Heart right ventricle (tissue), 16 donors: Measurements from ENCODE around the gene UGT2B17. TPM values are rescaled to one million over a fixed set of nuclear protein-coding genes. Genes with fewer than 3 reads are reported as not detected.
"Not testable (repeated sequence)": the region's sequence is repeated elsewhere in the genome, so short reads cannot be mapped to it uniquely, and the experiment has no call there.

Experiments
- ATAC-seq, 8 donors: fragments of 200-7000 bp; cut with Tn5 transposase; one replicate each; pipeline ENCODE4 v1.9.1; 2020; ENCODE audit warnings: mild to moderate bottlenecking in 8 of 8, moderate library complexity in 8 of 8, moderate number of reproducible peaks in 1 of 8
- DNase-seq, 2 donors: peaks; one replicate each; pipeline ENCODE4 v3.0.0-alpha.2; 2020
- H3K27ac ChIP-seq, 10 donors: fragments of 200-600 bp; sonication (generic) in 2 of 10; one replicate each; pipeline versions ENCODE4 v1.5.0 to v1.8.0; 2020 to 2022; ENCODE audit warnings: mild to moderate bottlenecking in 3 of 10
- H3K27me3 ChIP-seq, 7 donors: fragments of 200-600 bp; one replicate each; pipeline ENCODE4 v1.8.0; 2021 to 2022; ENCODE audit warnings: mild to moderate bottlenecking in 2 of 7
- H3K36me3 ChIP-seq, 9 donors: fragments of 200-600 bp; sonication (generic) in 1 of 9; one replicate each; pipeline versions ENCODE4 v1.5.0 to v1.8.0; 2020 to 2022; ENCODE audit warnings: mild to moderate bottlenecking in 2 of 9
- H3K4me1 ChIP-seq, 9 donors: fragments of 200-600 bp; sonication (generic) in 1 of 9; one replicate each; pipeline versions ENCODE4 v1.5.0 to v1.8.0; 2020 to 2022; ENCODE audit warnings: mild to moderate bottlenecking in 4 of 9
- H3K4me3 ChIP-seq, 10 donors: fragments of 200-600 bp; sonication (generic) in 2 of 10; one replicate each; pipeline versions ENCODE4 v1.5.0 to v1.8.0; 2020 to 2022; ENCODE audit warnings: mild to moderate bottlenecking in 7 of 10, moderate library complexity in 2 of 10
- H3K9me3 ChIP-seq, 11 donors: fragments of 200-600 bp in 10 of 11; sonication (generic) in 2 of 11; one replicate each; pipeline versions ENCODE4 v1.5.0 to v1.8.0; 2013 to 2022; ENCODE audit warnings: mild to moderate bottlenecking in 2 of 11, control low read depth in 1 of 11, moderate library complexity in 1 of 11
- CTCF ChIP-seq, 9 donors: fragments of 200-600 bp; sonication (generic) in 2 of 9; IDR thresholded peaks; one replicate each; pipeline versions ENCODE4 v1.5.0 to v1.8.0; 2021 to 2022; ENCODE audit warnings: antibody characterized with exemption in 9 of 9, mild to moderate bottlenecking in 5 of 9, moderate library complexity in 1 of 9
- WGBS, 2 donors: extraction: QIAGEN DNeasy Blood & Tissue Kit; methylation state at CpG; one replicate each; pipeline ENCODE4 v1.1.7; 2013; ENCODE audit warnings: inconsistent platforms in 1 of 2; 5-methylcytosine and 5-hydroxymethylcytosine counted together
- intact Hi-C, 10 donors: fragments of 100-400 bp; cut with DNase I; formaldehyde crosslinking; loops; one replicate each; pipeline versions ENCODE4 v1.11.1 to v1.14.2; 2022
- long read RNA-seq, 3 donors: library from polyadenylated mRNA; unstranded; transcript quantifications; one replicate each; pipeline ENCODE4 v2.0.0, GENCODE V29; 2020 to 2021
- polyA plus RNA-seq, 2 donors: library from polyadenylated mRNA; stranded (reverse); fragments of 200-250 nt; gene quantifications; one replicate each; pipeline ENCODE4 v1.2.3, GENCODE V29; 2013
- total RNA-seq, 10 donors: library from RNA; stranded (reverse); fragmentation: NEBNext Ultra II Directional in 3 of 10; extraction: Animal tissue kit (Norgen Biotek cat#: 25700) in 3 of 10; gene quantifications; one replicate each; pipeline versions ENCODE4 v1.2.1 to v1.2.4, GENCODE V29; 2021 to 2023
- donor health status: Arrhythmogenic right ventricular cardiomyopathy.
- donor health status: ischemic (EF 13 %, LVEDD 7.1; RV severe dilation, severe dysfunction).
- donor health status: healthy with polysubstance abuse.
- donor health status: DM: no; HTN: yes; CAD: no.
- donor health status: DM: no; HTN: no; CAD: no.
- donor health status: ischemic (EF 25% LVEDD 6.9; RV normal size, moderate dysfunction).
- donor health status: ischemic (EF 25% LVEDD 5.7; RV mildly dilated, moderate dysfunction).
- donor health status: healthy.
- donor health status: DM: yes; HTN: yes; CAD: no.
- donor health status: Ischemic cardiomyopathy.
- donor health status: ischemic (EF 35%, LVEDD 5.7; RV mildly dilated, moderate dysfunction).
- donor health status: nonischemic (EF 11% LVEDD 7.7; RV severe dilation, severe dysfunction).
- donor health status: DM: yes; HTN: yes; CAD: no.
- donor health status: PGD.
- donor health status: ischemic (EF 29% LVEDD 5.4; RV normal size, mild dysfunction).
- donor health status: nonischemic (EF 23%, LVEDD 6.1; RV moderate dilation, normal function).

The UGT2B17 gene
- under 1 TPM in 1 of 10 donors, not detected in 9; 0.12 TPM for total RNA-seq
- polyA plus RNA-seq: not detected
- long read RNA-seq, donor 1: 0 reads
- long read RNA-seq, donor 2: 0 reads
- long read RNA-seq, donor 3: 0 reads

GRCh38 chr4:68576272-68577125, at the start of gene UGT2B17:
Gene UGT2B17, minus strand, starts transcription at chr4:68576322. Its CDS starts 7,838 bp downstream, at chr4:68568484.
- no peak for ATAC-seq
- TF ChIP-seq CTCF (IDR thresholded peaks at IDR 0.05): no peak

GRCh38 chr4:68622731-68623130, 46.6 kb upstream of the UGT2B17 start:
- H3K36me3 ChIP-seq, H3K4me3 ChIP-seq, DNase-seq, intact Hi-C loops, ATAC-seq, H3K27me3 ChIP-seq, H3K9me3 ChIP-seq, H3K4me1 ChIP-seq, H3K27ac ChIP-seq: not testable (repeated sequence)
- 85% methylated on average over 2 of the region's 2 CpGs; no CpG with 5 or more reads in 1 of the 2 donors for WGBS, 2 donors

More at GRCh38 chr4:68576272-68577125, at the start of gene UGT2B17:
- 75% methylated on average over 7 of the region's 7 CpGs; no CpG with 5 or more reads in 1 of the 2 donors for WGBS, 2 donors
- no peaks in the 10 kb centered on the region for H3K4me1 ChIP-seq
- H3K9me3 ChIP-seq: no peaks in the 10 kb centered on the region
- no peak for DNase-seq
- H3K27me3 ChIP-seq: no peaks in the 10 kb centered on the region
- no peaks in the 10 kb centered on the region for H3K36me3 ChIP-seq
- no peak within 1 kb of the TSS for H3K4me3 ChIP-seq
- intact Hi-C loops: no loop called here
- no peak within 1 kb of the TSS for H3K27ac ChIP-seq

- no peaks in the 10 kb centered on the region for H3K4me1 ChIP-seq
- H3K27me3 ChIP-seq: no peaks in the 10 kb centered on the region
- H3K27ac ChIP-seq: no peak overlapping the region
- H3K36me3 ChIP-seq: no peaks in the 10 kb centered on the region
- no peak for ATAC-seq
- H3K9me3 ChIP-seq: no peaks in the 10 kb centered on the region
- H3K4me3 ChIP-seq: no peak overlapping the region
- no peak for DNase-seq
- TF ChIP-seq CTCF (IDR thresholded peaks at IDR 0.05): no peak
- intact Hi-C loops: no loop called here
Measured at GRCh38 chr4:68617003-68617698, 41.0 kb upstream of the UGT2B17 start.

GRCh38 chr4:68615699-68616422, 39.7 kb upstream of the UGT2B17 start:
- intact Hi-C loops: no loop called here
- TF ChIP-seq CTCF (IDR thresholded peaks at IDR 0.05): no peak
- no peak for DNase-seq
- no peaks in the 10 kb centered on the region for H3K36me3 ChIP-seq
- no peaks in the 10 kb centered on the region for H3K4me1 ChIP-seq
- no peaks in the 10 kb centered on the region for H3K9me3 ChIP-seq
- ATAC-seq: no peak
- H3K27me3 ChIP-seq: no peaks in the 10 kb centered on the region
- H3K4me3 ChIP-seq: no peak overlapping the region
- WGBS, 2 donors: 93% methylated on average over 11 of the region's 11 CpGs; no CpG with 5 or more reads in 1 of the 2 donors
- H3K27ac ChIP-seq: no peak overlapping the region
